Measurements from ENCODE around the gene KRTAP5-8.
"Not testable (repeated sequence)": the region's sequence is repeated elsewhere in the genome, so short reads cannot be mapped to it uniquely, and the experiment has no call there.

Gene KRTAP5-8

DNA sequence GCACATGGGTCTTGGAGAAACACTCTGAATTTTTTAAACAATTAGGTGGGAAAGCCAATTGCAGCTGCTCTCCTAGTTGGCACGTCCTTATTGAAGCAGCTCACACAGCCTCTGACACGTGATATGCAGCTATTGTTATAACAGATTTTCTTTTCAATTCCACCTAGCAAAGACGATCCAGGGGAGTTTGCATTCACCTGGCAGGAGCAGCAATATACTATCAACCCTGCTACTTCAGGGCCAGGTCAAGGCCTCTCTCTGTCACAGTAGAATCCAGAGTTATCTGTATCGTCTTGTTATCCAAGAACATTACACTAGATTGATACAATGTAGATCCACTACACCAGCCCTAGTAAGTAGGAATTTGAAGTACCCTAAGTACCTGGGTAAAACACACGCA, 36.6 kb downstream of the KRTAP5-8 start:
- DNase-seq (ENCODE audit: low read depth), result no peak

GRCh38 chr11:71575723-71576424, 38.0 kb downstream of the KRTAP5-8 start:
- no peak for DNase-seq (ENCODE audit: low read depth)

GRCh38 chr11:71576688-71577465, 39.1 kb downstream of the KRTAP5-8 start:
- not testable (repeated sequence) for DNase-seq (ENCODE audit: low read depth)

DNA sequence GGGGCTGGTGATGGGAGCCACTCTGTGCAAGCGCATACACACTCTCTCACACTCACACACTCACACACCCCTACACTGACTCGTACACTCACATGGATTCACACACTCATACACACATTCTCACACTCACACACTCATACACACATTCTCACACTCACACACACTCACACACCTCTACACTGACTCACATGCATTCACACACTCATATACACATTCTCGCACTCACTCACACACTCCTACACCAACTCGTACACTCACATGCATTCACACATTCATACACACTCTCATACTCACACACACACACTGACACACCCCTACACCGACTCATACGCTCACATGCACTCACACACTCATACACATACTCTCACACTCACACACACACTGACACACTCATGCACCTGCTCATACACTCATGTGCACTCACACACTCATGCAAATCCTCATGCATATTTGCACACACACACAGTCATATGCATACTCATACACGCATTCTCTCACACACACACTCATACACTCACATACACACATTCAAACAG, 39.7 kb downstream of the KRTAP5-8 start:
- DNase-seq (ENCODE audit: low read depth), result no peak

GRCh38 chr11:71579513-71579912, 41.7 kb downstream of the KRTAP5-8 start:
- not testable (repeated sequence) for DNase-seq (ENCODE audit: low read depth)

GRCh38 chr11:71580057-71581003, 42.5 kb downstream of the KRTAP5-8 start:
- DNase-seq (ENCODE audit: low read depth), result no peak

DNA sequence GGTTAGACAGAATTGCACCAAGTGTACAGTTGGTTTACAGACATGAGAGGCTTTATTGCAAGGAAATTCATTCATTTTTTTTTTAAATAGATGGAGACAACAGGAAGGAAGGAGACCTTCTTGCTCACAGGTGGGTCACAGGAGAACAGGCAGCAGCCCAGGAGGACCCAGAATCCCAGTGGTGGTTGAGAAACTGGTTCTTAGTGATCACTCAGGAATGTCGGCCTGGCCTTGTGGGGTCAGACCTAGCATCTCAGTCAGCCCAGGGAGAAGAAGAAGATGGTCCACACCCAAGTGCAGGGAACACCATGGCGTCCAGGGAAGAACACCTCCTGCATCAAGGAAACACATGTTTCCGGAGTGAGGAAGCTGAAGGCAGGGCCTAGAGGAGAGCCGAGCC, 44.0 kb downstream of the KRTAP5-8 start:
- no peak for DNase-seq (ENCODE audit: low read depth)

- no peak for DNase-seq (ENCODE audit: low read depth)
These were observed 44.6 kb downstream of the KRTAP5-8 start, which contains the start of gene KRTAP5-11 for GRCh38 chr11:71582309-71582895. KRTAP5-11 (minus strand) TSS chr11:71582875; CDS start chr11:71582837, 38 bp downstream.

GRCh38 chr11:71582969-71583368, 45.1 kb downstream of the KRTAP5-8 start:
- not testable (repeated sequence) for DNase-seq (ENCODE audit: low read depth)

- not testable (repeated sequence) for DNase-seq (ENCODE audit: low read depth)
These were observed 47.8 kb downstream of the KRTAP5-8 start for GRCh38 chr11:71585673-71586072.

GRCh38 chr11:71588314-71588713, 50.5 kb downstream of the KRTAP5-8 start:
- DNase-seq (ENCODE audit: low read depth), result not testable (repeated sequence)
